ENCODE data around the gene WNT6.
"Not testable (repeated sequence)": the region's sequence is repeated elsewhere in the genome, so short reads cannot be mapped to it uniquely, and the experiment has no call there.

WNT6 gene

DNA sequence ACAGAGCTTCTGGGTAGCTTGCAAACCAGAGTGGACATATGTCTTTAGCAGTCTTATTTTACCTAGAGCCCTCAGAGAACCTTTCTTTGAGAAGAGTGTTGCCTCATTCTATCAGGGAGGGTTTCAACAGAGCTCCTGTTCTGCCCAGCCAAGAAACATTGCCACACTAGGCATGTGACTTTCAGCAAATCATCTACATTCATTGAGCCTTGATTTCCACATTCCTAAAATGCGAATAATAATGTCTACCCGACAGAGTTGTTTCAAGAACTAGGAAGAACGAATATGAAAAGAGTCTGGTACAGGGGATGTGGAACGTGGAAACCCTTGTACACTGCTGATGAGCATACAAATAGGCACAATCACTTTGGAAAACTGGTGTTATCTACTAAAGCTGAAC is 20.2 kb upstream of the WNT6 start:
- H3K4me1 ChIP-seq (ENCODE audit: insufficient read depth, low read length), result no peaks in the 10 kb centered on the region
- H3K9ac ChIP-seq (ENCODE audit: low read depth, low read length), result no peak overlapping the region
- no peaks in the 10 kb centered on the region for H3K9me3 ChIP-seq (ENCODE audit: control insufficient read depth, insufficient read depth, low read length)
- no peaks in the 10 kb centered on the region for H3K36me3 ChIP-seq (ENCODE audit: insufficient read depth, low read length)

- no peaks in the 10 kb centered on the region for H3K4me1 ChIP-seq (ENCODE audit: insufficient read depth, low read length)
- H3K9ac ChIP-seq (ENCODE audit: low read depth, low read length), result no peak overlapping the region
- H3K9me3 ChIP-seq (ENCODE audit: control insufficient read depth, insufficient read depth, low read length), result no peaks in the 10 kb centered on the region
- H3K36me3 ChIP-seq (ENCODE audit: insufficient read depth, low read length), result no peaks in the 10 kb centered on the region
These were observed 19.7 kb upstream of the WNT6 start for GRCh38 chr2:218839888-218840287.

GRCh38 chr2:218844334-218844733 is 15.3 kb upstream of the WNT6 start:
- not testable (repeated sequence) for H3K9me3 ChIP-seq (ENCODE audit: control insufficient read depth, insufficient read depth, low read length); H3K4me1 ChIP-seq (ENCODE audit: insufficient read depth, low read length); H3K9ac ChIP-seq (ENCODE audit: low read depth, low read length); H3K36me3 ChIP-seq (ENCODE audit: insufficient read depth, low read length)

- not testable (repeated sequence) for H3K9ac ChIP-seq (ENCODE audit: low read depth, low read length); H3K4me1 ChIP-seq (ENCODE audit: insufficient read depth, low read length); H3K36me3 ChIP-seq (ENCODE audit: insufficient read depth, low read length); H3K9me3 ChIP-seq (ENCODE audit: control insufficient read depth, insufficient read depth, low read length)
These were observed 12.6 kb upstream of the WNT6 start for GRCh38 chr2:218846963-218847362.

- no peak overlapping the region for H3K9ac ChIP-seq (ENCODE audit: low read depth, low read length)
- H3K4me1 ChIP-seq (ENCODE audit: insufficient read depth, low read length), result peaks cover 8% of the 10 kb centered on the region
These were observed 9.9 kb upstream of the WNT6 start for GRCh38 chr2:218849721-218850120.

GRCh38 chr2:218850796-218851195 is 8.8 kb upstream of the WNT6 start:
- Histone ChIP-seq H3K9ac (ENCODE audit: low read depth, low read length) (no peak overlapping the region), H3K4me1 (ENCODE audit: insufficient read depth, low read length) (peaks cover 12% of the 10 kb centered on the region), H3K9me3 (ENCODE audit: control insufficient read depth, insufficient read depth, low read length) (no peaks in the 10 kb centered on the region), H3K36me3 (ENCODE audit: insufficient read depth, low read length) (no peaks in the 10 kb centered on the region)

More at GRCh38 chr2:218849721-218850120, 9.9 kb upstream of the WNT6 start:
- Histone ChIP-seq H3K36me3 (ENCODE audit: insufficient read depth, low read length) (no peaks in the 10 kb centered on the region), H3K9me3 (ENCODE audit: control insufficient read depth, insufficient read depth, low read length) (no peaks in the 10 kb centered on the region)

DNA sequence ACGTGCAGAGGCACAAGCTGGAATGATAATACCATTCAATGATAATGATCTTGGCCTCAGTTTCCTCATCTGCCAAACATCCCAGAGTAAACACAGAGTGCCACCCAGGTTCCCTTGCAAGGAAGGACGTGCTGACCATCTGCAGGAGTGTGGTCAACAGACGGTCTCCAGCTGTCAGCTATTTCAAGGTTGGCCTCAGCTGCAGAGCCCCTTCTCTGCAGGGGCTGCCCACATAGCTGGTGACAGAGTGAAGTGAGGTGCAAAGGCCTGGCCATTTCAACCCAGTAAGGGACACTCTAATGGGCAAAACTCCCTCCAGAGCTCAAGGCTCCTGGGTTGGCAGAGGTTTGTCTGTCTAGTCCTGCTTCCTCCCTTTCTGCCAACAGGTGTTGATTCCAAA is 8.3 kb upstream of the WNT6 start:
- H3K36me3 ChIP-seq (ENCODE audit: insufficient read depth, low read length), result no peaks in the 10 kb centered on the region
- peaks cover 17% of the 10 kb centered on the region for H3K4me1 ChIP-seq (ENCODE audit: insufficient read depth, low read length)
- no peak overlapping the region for H3K9ac ChIP-seq (ENCODE audit: low read depth, low read length)
- no peaks in the 10 kb centered on the region for H3K9me3 ChIP-seq (ENCODE audit: control insufficient read depth, insufficient read depth, low read length)

DNA sequence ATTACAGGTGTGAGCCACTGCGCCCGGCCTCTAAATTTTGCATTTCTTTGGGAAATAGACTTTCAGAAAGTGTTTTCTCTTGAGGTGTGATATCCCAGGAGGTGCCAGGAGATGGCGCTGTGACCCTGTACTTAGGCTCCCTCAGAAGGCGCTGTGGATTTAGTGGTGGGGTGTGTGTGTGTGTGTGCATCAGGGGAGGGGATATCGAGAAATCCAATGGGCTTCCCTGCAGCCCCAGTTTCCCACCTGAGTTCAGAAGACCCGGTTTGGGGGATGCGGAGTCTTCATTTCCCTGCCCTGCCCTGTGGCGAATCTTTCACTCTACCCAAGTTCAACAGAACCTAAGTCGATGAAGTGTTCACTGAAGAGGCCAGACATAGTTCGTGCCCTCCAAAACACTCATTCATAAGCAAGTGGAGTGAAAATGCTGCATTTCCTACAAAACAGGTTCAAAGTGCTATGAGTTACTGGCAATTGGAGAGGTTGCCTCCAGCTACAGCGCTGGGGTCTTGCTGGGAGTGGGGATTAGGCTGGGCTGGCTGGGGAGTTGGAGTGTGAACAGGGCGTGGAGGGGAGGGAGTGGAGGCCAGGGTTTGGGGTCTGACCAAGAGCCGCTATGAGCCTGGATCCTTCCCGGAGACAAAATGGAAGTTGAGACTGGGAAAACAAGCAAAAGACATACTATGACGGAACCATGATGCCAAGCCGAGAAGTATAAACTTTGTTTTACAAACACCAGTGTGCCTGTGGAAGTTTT is 6.5 kb upstream of the WNT6 start:
- Histone ChIP-seq H3K9ac (ENCODE audit: low read depth, low read length) (no peak overlapping the region; the same call in 1 of the 2 replicates), H3K9me3 (ENCODE audit: control insufficient read depth, insufficient read depth, low read length) (no peaks in the 10 kb centered on the region), H3K36me3 (ENCODE audit: insufficient read depth, low read length) (no peaks in the 10 kb centered on the region), H3K4me1 (ENCODE audit: insufficient read depth, low read length) (peaks cover 25% of the 10 kb centered on the region)

DNA sequence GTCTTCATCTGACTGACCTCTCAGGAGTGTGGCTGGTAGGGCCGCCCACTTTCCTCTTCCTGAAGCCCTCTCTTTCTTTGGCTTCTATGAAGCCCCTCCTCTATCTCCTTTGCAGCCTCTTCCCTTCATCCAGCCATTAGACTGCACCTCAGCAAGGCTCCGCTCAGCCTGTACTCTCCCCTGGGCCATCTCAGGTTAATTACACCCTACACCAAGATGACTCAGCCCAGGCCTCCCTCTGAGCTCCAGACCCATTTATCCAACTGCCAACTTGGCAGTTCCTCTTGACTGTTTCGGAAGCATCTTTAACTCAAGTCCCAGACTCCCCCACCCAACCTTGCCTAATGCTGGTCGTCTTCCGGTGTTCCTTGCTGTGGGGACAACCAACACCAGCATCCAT is 5.8 kb upstream of the WNT6 start:
- peaks cover 28% of the 10 kb centered on the region for H3K4me1 ChIP-seq (ENCODE audit: insufficient read depth, low read length)
- no peaks in the 10 kb centered on the region for H3K9me3 ChIP-seq (ENCODE audit: control insufficient read depth, insufficient read depth, low read length)
- H3K9ac ChIP-seq (ENCODE audit: low read depth, low read length), result no peak overlapping the region
- H3K36me3 ChIP-seq (ENCODE audit: insufficient read depth, low read length), result no peaks in the 10 kb centered on the region

DNA sequence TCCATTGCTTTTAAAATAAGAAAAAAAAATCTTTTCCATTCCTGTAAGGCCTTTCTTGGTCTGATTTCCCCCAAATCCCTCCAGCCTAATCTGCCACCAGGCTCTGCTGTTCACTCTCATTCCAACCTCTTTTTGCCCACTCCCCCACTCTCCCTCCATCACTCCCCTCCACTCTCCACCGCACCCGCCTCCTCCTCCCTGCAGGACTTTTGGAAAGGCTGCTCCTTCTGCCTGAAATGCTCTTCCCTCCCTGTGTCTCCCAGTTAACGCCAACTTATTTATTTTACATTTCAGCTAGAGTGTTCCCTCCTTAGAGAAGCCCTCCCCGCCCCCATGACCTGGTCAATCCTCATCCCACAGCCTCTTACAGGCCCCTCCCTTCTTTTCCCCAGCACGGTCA is 4.7 kb upstream of the WNT6 start:
- no peaks in the 10 kb centered on the region for H3K36me3 ChIP-seq (ENCODE audit: insufficient read depth, low read length)
- no peak overlapping the region for H3K9ac ChIP-seq (ENCODE audit: low read depth, low read length)
- peaks cover 28% of the 10 kb centered on the region for H3K4me1 ChIP-seq (ENCODE audit: insufficient read depth, low read length)
- H3K9me3 ChIP-seq (ENCODE audit: control insufficient read depth, insufficient read depth, low read length), result no peaks in the 10 kb centered on the region

- H3K9ac ChIP-seq (ENCODE audit: low read depth, low read length), result no peak overlapping the region
- peaks cover 28% of the 10 kb centered on the region for H3K4me1 ChIP-seq (ENCODE audit: insufficient read depth, low read length)
- H3K9me3 ChIP-seq (ENCODE audit: control insufficient read depth, insufficient read depth, low read length), result no peaks in the 10 kb centered on the region
- no peaks in the 10 kb centered on the region for H3K36me3 ChIP-seq (ENCODE audit: insufficient read depth, low read length)
These were observed 4.1 kb upstream of the WNT6 start for GRCh38 chr2:218855305-218856166.

GRCh38 chr2:218856167-218856895 is 3.3 kb upstream of the WNT6 start:
- Histone ChIP-seq H3K9ac (ENCODE audit: low read depth, low read length) (no peak overlapping the region), H3K4me1 (ENCODE audit: insufficient read depth, low read length) (peaks cover 28% of the 10 kb centered on the region), H3K36me3 (ENCODE audit: insufficient read depth, low read length) (no peaks in the 10 kb centered on the region), H3K9me3 (ENCODE audit: control insufficient read depth, insufficient read depth, low read length) (no peaks in the 10 kb centered on the region)

DNA sequence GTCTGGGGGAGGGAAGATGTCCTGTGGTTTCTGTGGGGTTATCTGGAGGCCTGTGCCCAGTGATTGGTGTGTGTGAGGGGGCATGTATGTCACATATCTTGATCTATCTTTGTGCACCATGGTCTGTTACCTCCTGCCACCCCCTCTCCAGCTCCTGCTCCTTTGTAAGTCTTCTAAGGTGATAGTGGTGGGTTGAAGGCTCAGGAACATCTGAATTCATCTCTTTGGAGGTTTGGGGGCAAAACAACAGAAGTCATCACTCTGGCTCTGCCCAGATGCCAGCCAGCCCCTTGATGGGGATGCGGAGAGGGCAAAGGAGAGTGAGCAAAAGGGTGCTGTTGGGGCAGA is 2.7 kb upstream of the WNT6 start:
- H3K9me3 ChIP-seq (ENCODE audit: control insufficient read depth, insufficient read depth, low read length), result no peaks in the 10 kb centered on the region
- H3K9ac ChIP-seq (ENCODE audit: low read depth, low read length), result no peak overlapping the region
- peaks cover 28% of the 10 kb centered on the region for H3K4me1 ChIP-seq (ENCODE audit: insufficient read depth, low read length)
- no peaks in the 10 kb centered on the region for H3K36me3 ChIP-seq (ENCODE audit: insufficient read depth, low read length)

DNA sequence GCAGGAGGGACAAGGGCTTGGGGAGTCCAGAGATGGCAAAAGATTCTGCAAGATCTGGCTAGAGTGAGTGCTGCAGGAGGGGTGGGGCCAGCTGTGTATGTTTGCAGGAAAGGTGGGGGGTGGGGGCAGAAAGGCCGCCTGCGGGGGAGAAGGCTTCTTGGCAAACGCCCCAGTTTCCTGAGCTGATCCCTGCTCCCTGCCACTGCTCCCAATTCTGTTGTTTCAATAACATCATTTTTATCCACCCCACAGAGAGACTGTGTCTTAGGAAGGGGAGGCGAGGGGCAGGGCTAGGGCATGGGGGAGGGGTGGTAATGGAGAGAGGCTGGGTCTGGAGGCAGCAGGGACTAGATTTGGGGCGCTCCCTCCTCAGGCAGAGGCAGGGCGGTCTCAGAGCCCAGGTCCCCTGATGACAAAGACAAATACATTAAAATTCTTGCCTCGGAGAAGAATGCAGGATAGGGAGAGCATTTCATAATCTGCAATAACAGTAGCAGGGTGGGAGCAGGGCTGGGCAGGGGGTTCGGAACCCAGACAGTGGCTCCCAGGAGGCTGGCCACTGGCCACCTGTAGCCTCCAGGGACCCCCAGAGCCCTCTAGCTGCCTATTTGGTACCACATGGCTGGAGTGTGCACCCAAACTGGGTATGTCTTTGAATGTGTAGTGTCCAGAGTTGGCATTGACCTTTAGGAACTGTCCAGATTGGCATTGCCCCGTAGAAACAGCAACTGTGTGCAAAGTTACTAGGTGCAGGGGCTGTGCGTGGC is 2.1 kb upstream of the WNT6 start:
- Histone ChIP-seq H3K9me3 (ENCODE audit: control insufficient read depth, insufficient read depth, low read length) (no peaks in the 10 kb centered on the region), H3K4me1 (ENCODE audit: insufficient read depth, low read length) (peaks cover 28% of the 10 kb centered on the region), H3K36me3 (ENCODE audit: insufficient read depth, low read length) (no peaks in the 10 kb centered on the region), H3K9ac (ENCODE audit: low read depth, low read length) (no peak overlapping the region)

Measured in ES-I3 (cell line).